Smooth muscle cell (in vitro differentiated cells): Measurements from ENCODE around the gene VGLL4. TPM values are rescaled to one million over a fixed set of nuclear protein-coding genes. Genes with fewer than 3 reads are reported as not detected.
"Not testable (repeated sequence)": the region's sequence is repeated elsewhere in the genome, so short reads cannot be mapped to it uniquely, and the experiment has no call there.

Experiments
- DNase-seq: peaks from one replicate; lab custom pipeline; 2025; ENCODE audit not compliant: unreplicated experiment; lab: John Stamatoyannopoulos, UW
- H2AFZ ChIP-seq: fragments of 200-600 bp; sonication (generic); 2 replicates; pipeline ENCODE4 v1.6.0; 2016; ENCODE audit warnings: antibody characterized with exemption, low read depth, mild to moderate bottlenecking
- H3F3A ChIP-seq: fragments of 200-600 bp; sonication (generic); 2 replicates; pipeline ENCODE4 v1.6.0; 2017; ENCODE audit warnings: antibody characterized with exemption, low read depth
- H3K27ac ChIP-seq: fragments of 200-600 bp; sonication (generic); 2 replicates; pipeline ENCODE4 v1.5.1; 2016; ENCODE audit warnings: low read depth, mild to moderate bottlenecking
- H3K27me3 ChIP-seq: fragments of 200-600 bp; sonication (generic); 2 replicates; pipeline ENCODE4 v1.6.1; 2016; ENCODE audit warnings: low read depth, mild to moderate bottlenecking
- H3K36me3 ChIP-seq: fragments of 200-600 bp; sonication (generic); 2 replicates; pipeline ENCODE4 v1.5.1; 2016; ENCODE audit warnings: low read depth
- H3K4me1 ChIP-seq: fragments of 200-600 bp; sonication (generic); 2 replicates; pipeline ENCODE4 v1.5.1; 2016; ENCODE audit warnings: low read depth
- H3K4me2 ChIP-seq: fragments of 200-600 bp; sonication (generic); 2 replicates; pipeline ENCODE4 v1.6.0; 2016; ENCODE audit warnings: mild to moderate bottlenecking
- H3K4me3 ChIP-seq: fragments of 200-600 bp; sonication (generic); 2 replicates; pipeline ENCODE4 v1.5.1; 2016; ENCODE audit warnings: mild to moderate bottlenecking
- H3K79me2 ChIP-seq: fragments of 200-600 bp; sonication (generic); 2 replicates; pipeline ENCODE4 v1.6.0; 2016; ENCODE audit warnings: low read depth, mild to moderate bottlenecking
- H3K9ac ChIP-seq: fragments of 200-600 bp; sonication (generic); 2 replicates; pipeline ENCODE4 v1.6.0; 2016; ENCODE audit warnings: low read depth
- H3K9me3 ChIP-seq: fragments of 200-600 bp; sonication (generic); replicated peaks from 2 replicates; pipeline ENCODE4 v1.5.1; 2016; ENCODE audit warnings: low read depth
- H4K20me1 ChIP-seq: fragments of 200-600 bp; sonication (generic); 2 replicates; pipeline ENCODE4 v1.6.0; 2016; ENCODE audit warnings: low read depth
- WGBS: methylation state at CpG from one replicate; pipeline ENCODE4 v1.1.7; 2016; ENCODE audit warnings: low lambda C conversion rate; 5-methylcytosine and 5-hydroxymethylcytosine counted together
- polyA plus RNA-seq: library from polyadenylated mRNA; unstranded; fragments of >200 nt; fragmentation: Nextera tagmentation; extraction: Ambion mirVana; gene quantifications from 2 replicates; pipeline ENCODE4 v1.2.1, GENCODE V29; 2016
- total RNA-seq: library from RNA; depleted of rRNA; stranded (reverse); fragments of >200 nt; gene quantifications from 2 replicates; pipeline ENCODE4 v1.2.3, GENCODE V29; 2014
- TF ChIP-seq, protein P1 (sequence below): fragments of 200-600 bp; sonication (generic); IDR thresholded peaks from 2 replicates; pipeline ENCODE4 v1.5.1; 2017; ENCODE audit warnings: borderline replicate concordance, mild to moderate bottlenecking, antibody characterized with exemption; ENCODE audit not compliant: insufficient read depth, poor library complexity, severe bottlenecking

Gene VGLL4
- total and polyA plus RNA-seq, 2 experiments from 2014 or later: 72.0 to 109 TPM

DNA sequence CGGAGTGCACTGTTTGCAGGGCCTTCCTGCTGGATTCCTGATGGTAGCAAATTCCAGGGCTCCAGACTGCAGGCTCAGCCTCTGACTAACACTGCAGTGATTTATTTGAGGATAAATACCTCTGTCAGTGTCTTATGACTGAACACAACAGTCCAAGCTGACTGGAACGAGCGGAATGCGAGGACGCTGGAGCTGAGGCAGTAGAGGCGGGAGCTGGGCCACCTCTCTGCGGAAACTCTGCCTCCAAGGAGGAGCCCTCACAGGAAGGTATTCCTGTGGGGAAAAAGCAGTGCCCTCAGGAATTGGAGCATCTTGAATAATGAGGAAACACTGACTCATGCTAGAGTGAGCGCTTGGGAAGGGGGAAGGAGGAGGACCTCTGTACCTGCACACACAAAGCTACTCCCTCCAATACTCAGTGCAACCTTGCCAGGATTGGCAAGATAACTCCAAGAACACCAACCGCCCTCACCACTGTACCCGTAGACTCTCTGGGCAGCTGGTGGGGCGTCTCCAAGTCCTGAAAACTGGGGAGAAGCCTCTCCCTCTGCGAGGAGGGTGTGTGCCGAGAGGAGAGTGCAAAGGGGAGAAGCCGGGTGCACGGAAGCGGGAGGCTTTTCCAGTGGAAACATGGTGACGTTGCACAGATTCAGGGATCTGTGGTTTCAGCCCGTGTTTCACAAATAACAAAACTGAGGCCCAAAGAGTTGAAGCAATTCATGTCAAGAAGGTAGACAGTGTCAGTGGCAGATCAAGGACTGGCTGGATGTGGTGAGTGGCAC is 43.0 kb downstream of the VGLL4 start:
- peak overlapping the region; percentile 98 for H3K27ac ChIP-seq
- H3F3A ChIP-seq: peaks cover 44% of the 10 kb centered on the region
- H4K20me1 ChIP-seq: no peaks in the 10 kb centered on the region
- peaks cover 78% of the 10 kb centered on the region for H3K79me2 ChIP-seq
- no peaks in the 10 kb centered on the region for H3K27me3 ChIP-seq
- H3K4me3 ChIP-seq: no peak overlapping the region
- no peaks in the 10 kb centered on the region for H3K9me3 ChIP-seq
- peaks cover 47% of the 10 kb centered on the region for H3K4me1 ChIP-seq
- no peaks in the 10 kb centered on the region for H3K36me3 ChIP-seq
- no peak overlapping the region for H2AFZ ChIP-seq
- WGBS: 33% methylated on average over 17 of the region's 18 CpGs
- DNase-seq: no peak
- TF ChIP-seq, protein P1, sequence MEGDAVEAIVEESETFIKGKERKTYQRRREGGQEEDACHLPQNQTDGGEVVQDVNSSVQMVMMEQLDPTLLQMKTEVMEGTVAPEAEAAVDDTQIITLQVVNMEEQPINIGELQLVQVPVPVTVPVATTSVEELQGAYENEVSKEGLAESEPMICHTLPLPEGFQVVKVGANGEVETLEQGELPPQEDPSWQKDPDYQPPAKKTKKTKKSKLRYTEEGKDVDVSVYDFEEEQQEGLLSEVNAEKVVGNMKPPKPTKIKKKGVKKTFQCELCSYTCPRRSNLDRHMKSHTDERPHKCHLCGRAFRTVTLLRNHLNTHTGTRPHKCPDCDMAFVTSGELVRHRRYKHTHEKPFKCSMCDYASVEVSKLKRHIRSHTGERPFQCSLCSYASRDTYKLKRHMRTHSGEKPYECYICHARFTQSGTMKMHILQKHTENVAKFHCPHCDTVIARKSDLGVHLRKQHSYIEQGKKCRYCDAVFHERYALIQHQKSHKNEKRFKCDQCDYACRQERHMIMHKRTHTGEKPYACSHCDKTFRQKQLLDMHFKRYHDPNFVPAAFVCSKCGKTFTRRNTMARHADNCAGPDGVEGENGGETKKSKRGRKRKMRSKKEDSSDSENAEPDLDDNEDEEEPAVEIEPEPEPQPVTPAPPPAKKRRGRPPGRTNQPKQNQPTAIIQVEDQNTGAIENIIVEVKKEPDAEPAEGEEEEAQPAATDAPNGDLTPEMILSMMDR: no peak
- H3K4me2 ChIP-seq: peak overlapping the region; percentile 67
- peak overlapping the region; percentile 89 for H3K9ac ChIP-seq

GRCh38 chr3:11596387-11596786 is 47.3 kb downstream of the VGLL4 start:
- Histone ChIP-seq H3K79me2 (peaks cover 78% of the 10 kb centered on the region), H3K4me3 (no peak overlapping the region), H3K27me3 (no peaks in the 10 kb centered on the region), H3K4me1 (peaks cover 45% of the 10 kb centered on the region), H4K20me1 (peaks cover 33% of the 10 kb centered on the region), H3K4me2 (no peak overlapping the region), H3K9me3 (no peaks in the 10 kb centered on the region), H3F3A (peaks cover 44% of the 10 kb centered on the region), H3K36me3 (no peaks in the 10 kb centered on the region), H2AFZ (no peak overlapping the region), H3K9ac (no peak overlapping the region), H3K27ac (peak overlapping the region; percentile 98)
- TF ChIP-seq, protein P1: no peak
- no peak for DNase-seq
- WGBS: 84% methylated on average over 7 of the region's 7 CpGs

GRCh38 chr3:11595024-11595423 is 48.7 kb downstream of the VGLL4 start:
- peaks cover 87% of the 10 kb centered on the region for H3K79me2 ChIP-seq
- peaks cover 46% of the 10 kb centered on the region for H4K20me1 ChIP-seq
- peaks cover 49% of the 10 kb centered on the region for H3K4me1 ChIP-seq
- WGBS: 99% methylated on average over 5 of the region's 5 CpGs
- H3K9ac ChIP-seq, H3K4me3 ChIP-seq, H3K9me3 ChIP-seq, H3K4me2 ChIP-seq, H3K36me3 ChIP-seq, DNase-seq, H3K27me3 ChIP-seq, H2AFZ ChIP-seq, H3K27ac ChIP-seq: not testable (repeated sequence)
- peaks cover 49% of the 10 kb centered on the region for H3F3A ChIP-seq

- TF ChIP-seq, protein P1: no peak
- no peak overlapping the region for H3K4me3 ChIP-seq
- H3K4me2 ChIP-seq: peak overlapping the region; percentile 73
- no peaks in the 10 kb centered on the region for H3K9me3 ChIP-seq
- H2AFZ ChIP-seq: no peak overlapping the region
- H3K4me1 ChIP-seq: peaks cover 57% of the 10 kb centered on the region
- peaks cover 91% of the 10 kb centered on the region for H3K79me2 ChIP-seq
- H3K27me3 ChIP-seq: no peaks in the 10 kb centered on the region
- H3K36me3 ChIP-seq: no peaks in the 10 kb centered on the region
- peaks cover 62% of the 10 kb centered on the region for H4K20me1 ChIP-seq
- peak overlapping the region; percentile 63 for H3K9ac ChIP-seq
- H3F3A ChIP-seq: peaks cover 56% of the 10 kb centered on the region
- 53% methylated on average over 10 of the region's 10 CpGs for WGBS
- H3K27ac ChIP-seq: peak overlapping the region; percentile 96
- DNase-seq: no peak
Measured at GRCh38 chr3:11593318-11594034, 50.2 kb downstream of the VGLL4 start.
